HG03175 (cell line): ENCODE results near the gene IKZF5.
A peak's percentile ranks its signal among the peaks of the same experiment; 100 is the strongest.

Experiments used
- ATAC-seq: cut with Tn5 transposase; IDR thresholded peaks from one replicate; pipeline ENCODE4 v1.9.1; 2021; ENCODE audit warnings: mild to moderate bottlenecking, moderate library complexity; ENCODE audit not compliant: unreplicated experiment

IKZF5 gene, protein sequence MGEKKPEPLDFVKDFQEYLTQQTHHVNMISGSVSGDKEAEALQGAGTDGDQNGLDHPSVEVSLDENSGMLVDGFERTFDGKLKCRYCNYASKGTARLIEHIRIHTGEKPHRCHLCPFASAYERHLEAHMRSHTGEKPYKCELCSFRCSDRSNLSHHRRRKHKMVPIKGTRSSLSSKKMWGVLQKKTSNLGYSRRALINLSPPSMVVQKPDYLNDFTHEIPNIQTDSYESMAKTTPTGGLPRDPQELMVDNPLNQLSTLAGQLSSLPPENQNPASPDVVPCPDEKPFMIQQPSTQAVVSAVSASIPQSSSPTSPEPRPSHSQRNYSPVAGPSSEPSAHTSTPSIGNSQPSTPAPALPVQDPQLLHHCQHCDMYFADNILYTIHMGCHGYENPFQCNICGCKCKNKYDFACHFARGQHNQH

GRCh38 chr10:123008355-123009104 is at the start of gene IKZF5, which contains the start of gene ACADSB:
Gene IKZF5 (minus strand): TSS chr10:123008795. CDS start chr10:122998625, 10,170 bp downstream.
Gene ACADSB (plus strand): TSS chr10:123009006. CDS start chr10:123009030, 24 bp downstream.
- ATAC-seq = peak; percentile 83

GRCh38 chr10:123057968-123058367 is 49.4 kb upstream of the IKZF5 start:
- ATAC-seq = no peak

GRCh38 chr10:123045961-123046731 is 37.6 kb upstream of the IKZF5 start:
- no peak for ATAC-seq

- ATAC-seq = no peak
Observed at GRCh38 chr10:123044391-123044790, 35.8 kb upstream of the IKZF5 start.

- ATAC-seq = peak; percentile 78
Observed at GRCh38 chr10:123043409-123043925, 34.9 kb upstream of the IKZF5 start.

GRCh38 chr10:123042708-123043408 is 34.3 kb upstream of the IKZF5 start:
- ATAC-seq = peak; percentile 12

DNA sequence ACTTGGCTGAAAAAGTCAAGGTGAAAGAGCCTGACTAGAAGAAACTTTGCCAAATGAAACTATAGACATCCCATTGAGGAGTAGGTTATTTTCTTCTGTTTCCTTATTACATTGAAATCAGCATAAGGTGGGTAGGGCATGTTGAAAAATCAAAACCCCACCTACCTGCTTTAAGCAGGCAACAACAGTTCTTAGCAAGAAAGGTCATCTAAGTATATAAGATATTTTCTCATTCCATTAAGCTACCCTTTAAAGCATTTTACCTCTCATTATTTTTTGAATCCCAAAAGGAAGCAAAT is 31.0 kb upstream of the IKZF5 start:
- no peak for ATAC-seq

DNA sequence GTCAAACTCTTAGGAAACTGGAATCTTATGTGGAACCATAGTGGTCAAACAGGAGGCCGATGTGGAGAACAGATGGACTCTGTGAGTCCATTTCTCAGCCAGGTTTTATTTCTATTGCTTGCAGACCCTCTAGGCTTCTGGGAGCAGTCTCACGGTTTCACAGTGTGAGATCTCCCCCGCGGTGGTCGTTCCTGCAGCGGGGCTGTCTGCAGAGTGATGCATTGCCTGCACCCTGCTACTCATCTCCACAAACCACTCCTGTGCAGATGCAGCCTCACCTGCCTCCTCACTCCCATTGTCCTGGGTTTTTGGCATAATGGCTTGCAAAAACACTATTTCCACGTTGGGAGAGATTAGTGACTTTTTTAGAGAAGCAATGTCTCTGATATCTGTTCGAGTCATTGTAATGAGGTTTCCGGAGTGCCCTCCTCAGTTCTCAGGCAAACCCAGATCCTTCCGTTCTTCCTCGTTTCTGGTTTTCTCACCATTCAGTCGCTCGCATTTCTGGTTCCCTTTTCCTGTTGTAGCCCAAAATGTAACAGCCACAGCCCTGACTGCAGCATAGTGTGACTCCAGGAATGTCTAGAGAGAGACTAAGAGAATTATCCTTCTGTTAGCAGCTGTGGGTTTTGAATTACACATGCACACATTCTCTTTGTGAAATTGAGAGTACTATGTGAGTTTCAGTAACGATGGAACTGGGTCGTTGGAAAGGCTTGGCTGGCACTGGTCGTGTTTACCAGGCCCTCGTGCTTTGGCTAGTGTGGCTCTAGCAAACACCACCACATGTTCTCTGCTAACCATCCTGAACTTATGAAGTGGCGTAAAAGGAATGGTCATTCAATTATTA is 30.4 kb upstream of the IKZF5 start:
- no peak for ATAC-seq

- no peak for ATAC-seq
Observed at GRCh38 chr10:123035467-123036086, 27.0 kb upstream of the IKZF5 start.

DNA sequence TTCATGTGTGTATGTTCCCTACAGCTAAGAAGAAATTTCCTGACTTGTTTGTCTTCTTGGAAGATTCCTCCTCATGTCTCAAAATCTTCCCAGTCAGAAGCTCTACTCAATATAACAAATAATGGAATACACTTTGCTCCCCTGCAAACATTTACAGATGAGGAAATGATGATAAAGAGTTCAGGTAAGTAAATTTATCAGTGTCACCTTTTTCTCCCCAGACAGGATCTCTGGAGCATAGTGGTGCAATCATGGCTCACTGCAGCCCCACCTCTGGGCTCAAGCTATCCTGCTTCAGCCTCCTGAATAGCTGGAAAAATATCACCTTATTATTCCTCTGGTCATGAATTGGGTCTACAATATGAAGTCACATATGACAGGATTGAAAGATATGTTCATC is 25.7 kb upstream of the IKZF5 start:
- no peak for ATAC-seq

DNA sequence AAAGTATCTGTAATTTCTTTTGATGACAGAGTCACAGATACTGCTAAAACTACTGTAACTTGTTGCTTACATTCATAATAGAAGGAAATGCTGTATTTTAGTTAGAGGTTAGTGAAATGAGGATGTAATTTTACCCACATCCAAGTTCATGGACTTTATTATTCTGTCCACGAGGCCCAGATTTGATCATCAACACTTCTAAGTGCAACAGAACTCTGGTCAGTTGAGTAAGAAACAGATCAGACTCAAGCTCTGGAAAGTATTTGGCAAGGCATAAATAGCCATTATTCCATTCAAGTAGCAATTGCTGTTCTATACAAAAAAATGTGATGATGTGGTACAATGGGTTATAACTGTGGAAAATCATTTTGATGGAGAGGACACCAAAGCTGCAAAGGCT is 22.5 kb upstream of the IKZF5 start:
- ATAC-seq = no peak

DNA sequence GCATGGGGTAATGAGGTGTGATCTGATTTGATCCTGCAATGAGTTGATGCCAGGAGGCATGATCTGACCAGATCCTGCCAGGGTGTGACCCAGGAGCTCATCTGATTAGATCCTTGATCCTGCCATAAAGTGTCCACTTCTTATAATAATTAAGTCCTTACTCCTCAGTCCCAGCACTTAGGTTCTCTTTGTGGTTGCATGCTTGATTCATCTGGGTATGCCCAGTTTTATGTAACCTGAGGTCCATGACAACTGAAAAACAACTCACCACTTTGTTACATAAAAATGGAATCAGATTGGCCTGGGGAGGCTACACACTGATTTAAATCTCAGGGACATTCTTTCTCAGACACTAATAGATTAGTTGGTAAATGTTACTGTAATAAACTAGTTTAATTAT is 19.3 kb upstream of the IKZF5 start:
- no peak for ATAC-seq

DNA sequence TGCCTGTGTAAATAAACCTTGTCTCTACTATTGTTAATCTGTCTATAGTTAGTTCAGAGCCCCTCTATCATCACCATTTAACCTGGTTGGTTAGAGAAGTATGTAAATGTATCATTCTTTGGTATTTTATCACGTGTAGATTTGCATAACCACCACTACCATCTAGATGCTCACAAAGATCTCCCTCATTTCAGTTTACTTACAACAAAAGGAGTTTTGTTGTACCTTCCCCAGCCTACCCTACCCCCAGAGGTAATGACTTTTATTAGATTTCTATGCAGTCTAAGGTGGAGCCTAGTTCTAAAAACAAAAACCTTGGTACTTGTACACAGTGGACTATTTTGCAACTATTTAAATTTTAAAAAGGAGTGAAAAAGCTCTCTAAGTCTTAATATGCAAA is 17.7 kb upstream of the IKZF5 start:
- ATAC-seq = no peak

DNA sequence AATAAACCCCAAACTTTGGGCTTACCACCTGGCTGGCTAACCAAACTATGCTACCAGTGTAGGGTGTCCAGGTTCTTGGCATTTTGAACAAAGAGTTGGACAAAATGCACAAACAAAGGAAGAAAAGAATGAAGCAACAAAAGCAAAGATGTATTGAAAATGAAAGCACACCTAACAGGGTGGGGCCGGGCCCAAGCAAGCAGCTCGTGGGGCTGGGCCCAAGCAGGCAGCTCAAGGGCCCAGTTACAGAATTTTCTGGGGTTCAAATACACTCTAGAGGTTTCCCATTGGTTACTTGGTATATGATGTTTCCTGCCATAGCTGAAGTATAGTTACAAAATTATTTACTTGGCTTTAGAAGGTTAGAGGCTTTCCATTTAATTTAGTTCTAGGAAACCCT is 15.9 kb upstream of the IKZF5 start:
- no peak for ATAC-seq

GRCh38 chr10:123021517-123021916 is 12.9 kb upstream of the IKZF5 start:
- no peak for ATAC-seq

- ATAC-seq = no peak
Observed at GRCh38 chr10:123019941-123020703, 11.5 kb upstream of the IKZF5 start.

DNA sequence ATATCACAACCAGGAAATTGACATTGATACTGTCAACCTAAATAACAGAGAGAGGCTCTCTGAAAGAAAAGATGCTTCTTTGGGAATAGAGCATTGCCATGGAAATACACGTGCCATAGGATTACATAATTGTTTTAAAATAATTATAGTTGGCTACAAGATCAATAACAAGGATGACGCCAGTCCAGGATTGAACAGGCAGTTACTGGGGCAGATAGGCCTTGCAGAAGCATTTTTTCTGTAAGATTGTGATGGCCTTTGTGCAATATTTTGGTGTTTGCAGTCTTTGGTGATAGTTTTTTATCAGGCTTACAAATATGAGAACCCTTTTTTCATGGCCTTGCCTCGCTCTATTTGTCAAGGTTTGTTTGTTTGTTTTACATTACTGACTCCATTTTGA is 10.7 kb upstream of the IKZF5 start:
- ATAC-seq = no peak

DNA sequence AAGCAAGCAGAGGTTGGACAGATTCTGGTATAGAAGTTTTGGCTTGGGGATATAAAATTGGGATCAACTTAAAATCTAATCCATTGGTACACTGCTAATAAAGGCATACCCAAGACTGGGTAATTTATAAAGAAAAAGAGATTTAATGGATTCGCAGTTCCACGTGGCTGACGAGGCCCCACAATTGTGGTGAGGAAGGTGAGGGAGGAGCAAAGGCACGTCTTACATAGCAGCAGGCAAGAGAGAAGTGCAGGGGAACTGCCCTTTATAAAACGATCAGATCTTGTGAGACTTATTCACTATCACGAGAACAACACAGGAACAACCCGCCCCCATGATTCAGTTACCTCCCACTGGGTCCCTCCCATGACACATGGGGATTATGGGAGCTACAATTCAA is 9.9 kb upstream of the IKZF5 start:
- ATAC-seq = no peak
